ENCODE results near the gene MAPK1.
"Not testable (repeated sequence)": the region's sequence is repeated elsewhere in the genome, so short reads cannot be mapped to it uniquely, and the experiment has no call there.

GRCh38 chr22:21848057-21848456 lies 19.4 kb downstream of the MAPK1 start:
- not testable (repeated sequence) for TF ChIP-seq CTCF, POLR2A (IDR thresholded peaks at IDR 0.05)

Data from esophagus squamous epithelium (tissue), 4 donors.